Activated CD8-positive, alpha-beta memory T cell treated with anti-CD3 and anti-CD28 coated beads for 48 hours (primary cell): ENCODE measurements around the gene PALLD.

Source experiments
- DNase-seq, 3 experiments: peaks; one replicate each; pipeline ENCODE4 v3.0.0-alpha.2; 2020; ENCODE audit warnings: low read depth in 2 of 3, low spot score in 2 of 3

The PALLD gene

DNA sequence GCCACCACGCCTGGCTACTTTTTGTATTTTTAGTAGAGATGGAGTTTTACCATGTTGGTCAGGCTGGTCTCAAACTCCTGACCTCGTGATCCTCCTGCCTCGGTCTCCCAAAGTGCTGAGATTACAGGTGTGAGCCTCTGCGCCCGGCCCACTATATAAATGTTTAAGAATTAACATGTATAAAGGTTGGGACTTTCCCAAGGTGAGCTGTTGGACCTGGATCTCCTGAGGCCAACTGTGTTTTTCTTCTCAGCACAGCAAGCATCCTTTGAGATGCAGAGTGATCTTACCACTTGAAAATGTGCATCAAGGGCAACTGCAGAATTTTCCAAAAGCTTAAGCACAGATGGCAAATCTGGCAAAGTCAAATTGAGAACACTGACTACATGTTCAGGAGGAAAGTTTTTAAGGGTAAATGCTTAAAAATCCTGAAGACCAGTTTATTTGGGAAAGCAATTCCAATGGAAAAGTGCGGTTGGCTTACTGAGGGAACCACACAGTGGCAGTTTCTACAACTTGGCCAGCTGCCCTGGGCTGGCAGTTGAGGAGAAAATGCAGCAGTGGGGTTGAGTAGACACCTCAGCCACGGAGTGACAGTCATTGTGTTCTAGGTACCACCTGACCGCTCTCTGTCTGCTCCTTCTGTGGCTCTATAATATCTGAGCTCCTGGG is 344.3 kb downstream of the PALLD start:
- no peak for DNase-seq

DNA sequence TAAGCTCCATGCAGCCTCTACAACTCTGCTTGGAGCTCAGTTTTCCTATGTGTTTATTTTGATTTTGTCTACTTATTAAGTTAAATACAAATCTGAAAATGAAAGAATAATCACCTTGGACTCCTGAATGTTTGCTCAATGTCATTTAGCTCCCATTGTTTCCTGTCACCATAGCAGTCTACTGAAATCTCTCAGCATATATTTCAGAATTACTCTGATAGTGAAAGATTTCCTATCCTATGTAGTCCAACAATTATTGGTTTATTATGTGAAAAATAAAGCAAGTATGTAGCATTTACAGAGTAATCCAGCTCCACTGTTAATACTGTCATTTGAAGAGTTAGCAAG is 344.8 kb downstream of the PALLD start:
- no peak for DNase-seq

DNA sequence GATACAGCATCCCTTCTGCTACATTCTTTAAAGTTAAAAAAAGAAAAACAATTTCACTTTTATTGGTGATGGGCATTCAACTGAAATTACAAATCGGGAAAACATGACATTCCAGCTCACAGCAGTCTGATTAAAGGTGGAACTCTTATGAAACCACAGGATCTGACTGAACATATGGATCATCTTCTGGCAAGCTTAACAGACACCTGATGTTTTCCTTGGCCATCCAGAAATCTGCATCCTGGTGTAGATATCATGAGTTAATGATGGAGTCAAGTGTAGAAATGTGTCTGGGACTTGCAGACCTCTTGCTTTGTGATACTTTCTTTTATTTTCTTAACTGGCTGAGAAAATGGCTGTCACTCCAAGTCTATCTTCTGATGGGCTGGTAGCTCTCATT is 345.3 kb downstream of the PALLD start:
- DNase-seq: no peak

DNA sequence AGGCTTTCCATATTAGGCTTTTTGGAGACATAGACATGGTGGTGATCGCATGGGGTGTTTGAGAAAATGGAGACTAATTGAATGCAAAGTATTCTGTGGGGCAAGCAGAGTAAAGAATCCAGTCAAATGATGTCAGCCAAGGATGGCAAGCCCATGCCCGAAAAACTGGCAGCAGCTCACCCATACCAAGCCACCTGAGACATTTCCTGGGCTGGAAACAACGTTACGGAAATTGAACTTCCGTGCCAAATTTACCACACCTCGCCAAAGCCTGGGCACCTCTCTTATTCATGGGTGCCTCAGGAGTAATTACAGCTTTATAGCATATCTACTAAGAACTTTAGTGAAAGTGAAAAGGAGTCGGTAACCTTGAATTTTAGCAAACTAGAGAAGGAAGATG is 346.8 kb downstream of the PALLD start:
- DNase-seq: no peak

DNA sequence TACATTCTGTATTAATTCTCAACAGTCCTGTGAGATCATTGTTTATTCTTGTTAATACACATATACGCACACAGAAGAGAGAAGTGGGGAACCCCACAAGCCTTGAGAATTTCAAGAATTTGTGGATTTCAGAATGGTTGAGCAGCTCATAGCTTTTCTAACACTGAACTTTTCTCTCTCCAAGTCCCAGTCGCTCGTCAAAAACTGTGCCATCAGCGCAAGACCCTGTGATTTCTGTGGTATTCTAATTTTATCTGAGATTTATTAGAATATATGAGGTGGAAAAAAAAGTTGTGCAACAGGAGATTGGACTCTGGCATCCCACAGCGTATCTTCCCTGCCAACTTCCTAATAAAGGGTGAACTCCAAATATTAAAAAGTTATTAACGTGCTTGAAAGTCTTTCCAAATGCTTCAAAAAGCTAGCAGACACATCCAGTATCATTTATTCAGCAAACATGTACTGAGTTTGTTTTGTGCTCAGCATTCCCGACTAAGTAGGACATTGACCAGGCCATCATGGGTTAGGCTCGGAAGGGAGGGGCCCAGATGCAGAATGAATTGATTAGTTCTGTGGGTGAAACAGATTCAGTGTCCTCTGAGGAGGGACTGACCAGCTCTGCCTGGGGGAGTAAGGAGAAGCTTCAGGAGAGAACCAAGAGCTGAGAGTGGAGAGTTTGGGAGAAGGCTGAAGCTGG is 347.6 kb downstream of the PALLD start:
- no peak for DNase-seq

DNA sequence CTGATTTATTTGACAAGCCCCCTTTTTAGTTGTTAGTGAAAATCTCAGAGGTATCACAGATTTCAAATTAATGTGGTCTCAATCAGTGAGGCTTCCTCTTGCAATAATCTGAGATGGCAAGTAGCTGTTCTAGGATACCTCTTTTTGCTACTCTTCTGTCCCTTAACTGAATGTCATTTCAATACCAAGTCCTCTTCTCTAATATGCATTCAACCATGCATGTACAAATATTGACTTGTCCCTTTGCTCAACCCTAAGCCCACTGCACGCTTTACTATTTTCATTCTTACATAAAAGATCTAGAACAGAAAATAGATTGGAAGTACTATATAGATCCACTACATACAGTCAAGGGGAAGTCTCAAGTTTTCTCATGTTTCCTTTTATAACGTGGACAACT is 349.0 kb downstream of the PALLD start:
- DNase-seq: no peak

DNA sequence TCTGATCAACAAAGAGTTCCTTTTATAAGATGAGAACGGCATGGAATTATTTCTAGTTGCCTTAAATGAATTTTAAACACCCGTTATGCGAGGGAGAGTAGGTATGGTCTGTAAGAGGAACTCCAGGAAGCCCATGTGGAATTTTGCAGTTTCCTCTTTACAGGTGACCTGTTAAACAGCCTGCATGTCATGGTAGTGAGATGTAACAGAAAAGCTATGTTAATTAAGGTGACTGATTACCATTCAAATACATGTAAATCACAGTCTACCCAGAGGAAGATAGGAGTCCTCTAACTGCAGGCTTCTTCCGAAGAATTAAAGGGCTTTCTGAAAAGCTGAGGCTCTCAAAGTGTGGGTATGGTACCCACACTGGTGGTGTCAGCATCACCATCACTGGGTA is 349.6 kb downstream of the PALLD start:
- no peak for DNase-seq

DNA sequence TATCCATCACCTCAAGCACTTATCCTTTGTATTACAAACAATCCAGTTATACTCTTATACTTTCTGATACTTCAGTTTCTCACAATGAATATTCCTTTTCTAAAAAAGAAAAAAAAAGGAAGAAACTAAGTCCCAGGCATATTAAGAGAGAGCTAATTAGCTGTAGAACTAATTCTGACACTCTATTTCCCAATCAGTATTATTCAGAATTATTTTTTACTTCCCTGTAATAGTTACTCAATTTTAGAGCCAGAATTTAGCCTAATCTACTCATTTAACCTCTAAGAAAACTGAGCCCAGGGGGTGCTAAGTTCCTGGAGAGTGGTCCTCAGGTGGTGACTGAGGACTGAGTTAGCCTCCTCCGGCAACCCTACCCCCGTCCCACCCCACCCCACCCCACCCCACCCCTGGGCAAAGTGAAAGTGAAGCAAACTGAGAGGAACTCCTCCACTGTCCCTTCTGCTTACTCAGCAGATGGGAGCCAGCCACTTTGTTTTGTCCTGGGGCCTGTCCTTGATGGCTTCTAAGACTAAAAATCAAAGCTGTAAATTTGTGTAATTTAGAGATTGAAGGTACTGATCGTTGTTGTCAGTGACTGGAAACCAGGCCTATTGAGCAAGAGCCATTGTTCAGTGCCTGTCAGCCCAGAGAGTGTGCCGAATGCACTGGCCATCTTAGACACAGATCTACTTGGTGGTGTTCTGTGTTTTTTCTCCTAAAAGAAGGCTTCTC is 351.1 kb downstream of the PALLD start:
- DNase-seq: no peak

DNA sequence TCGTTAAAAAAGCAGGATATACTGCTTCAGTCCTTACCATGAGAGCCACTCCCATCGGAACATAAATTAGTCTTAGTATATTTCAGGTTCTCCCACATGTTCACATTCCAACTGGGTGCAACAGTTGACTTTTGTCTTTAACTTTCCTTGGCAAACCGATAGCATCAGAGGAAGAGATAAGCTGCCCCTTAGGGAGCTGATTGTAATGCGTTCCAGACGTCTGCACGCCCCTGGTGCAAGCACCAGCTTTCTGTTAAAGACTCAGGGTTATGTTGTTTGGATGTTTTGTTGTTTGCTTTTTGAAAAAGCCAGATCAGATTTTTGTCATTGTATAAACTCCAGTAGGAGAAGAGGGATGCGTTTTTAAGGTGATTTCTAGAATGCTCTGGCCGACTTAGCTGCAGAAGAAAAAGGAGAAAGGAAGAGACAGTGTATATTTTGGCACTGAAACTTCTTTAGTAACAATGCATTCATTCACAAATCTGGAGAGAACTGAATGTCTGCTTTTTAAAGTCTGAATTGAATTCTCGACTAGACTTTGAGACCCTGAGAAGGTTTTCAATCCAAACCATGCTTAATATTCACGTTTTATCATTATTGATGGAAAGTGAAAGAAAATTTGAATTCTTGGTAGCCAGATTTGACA is 352.3 kb downstream of the PALLD start:
- no peak for DNase-seq

DNA sequence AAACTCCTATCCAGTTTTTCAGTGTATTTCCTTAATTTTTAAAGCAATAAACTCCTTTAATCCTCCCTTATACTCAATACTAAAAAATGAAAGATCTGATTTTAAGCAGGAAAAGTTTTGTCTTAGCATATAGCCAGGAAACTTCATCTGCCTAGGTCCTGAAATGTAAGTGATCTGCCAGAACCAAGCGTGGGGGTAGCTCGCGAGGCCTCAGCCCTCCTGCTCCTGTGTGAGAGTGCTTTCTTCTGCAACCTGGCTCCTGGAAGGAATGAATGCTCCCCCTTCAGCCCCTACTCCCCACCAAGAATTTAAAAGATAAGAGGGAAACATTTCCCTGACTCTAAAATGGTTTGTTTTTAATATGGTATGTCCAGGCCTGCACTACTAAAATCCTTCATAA is 353.1 kb downstream of the PALLD start:
- no peak for DNase-seq

DNA sequence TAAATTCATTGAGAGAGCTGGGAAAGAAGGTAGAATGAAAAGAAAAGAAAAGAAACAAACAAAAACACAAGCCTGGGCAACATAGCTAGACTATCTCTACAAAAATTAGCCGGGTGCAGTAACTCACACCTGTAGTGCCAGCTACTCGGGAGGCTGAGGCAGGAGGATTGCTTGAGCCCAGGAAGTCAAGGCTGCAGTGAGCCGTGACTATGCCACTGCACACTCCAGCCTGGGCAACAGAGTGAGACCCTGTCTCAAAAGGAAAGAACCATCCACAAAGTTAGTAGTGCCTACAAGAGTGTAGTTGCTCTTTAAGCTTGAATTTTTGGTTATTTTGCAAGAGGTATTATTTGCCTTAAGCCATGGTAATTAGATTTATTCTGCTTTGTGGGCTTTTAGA is 355.5 kb downstream of the PALLD start:
- no peak for DNase-seq

DNA sequence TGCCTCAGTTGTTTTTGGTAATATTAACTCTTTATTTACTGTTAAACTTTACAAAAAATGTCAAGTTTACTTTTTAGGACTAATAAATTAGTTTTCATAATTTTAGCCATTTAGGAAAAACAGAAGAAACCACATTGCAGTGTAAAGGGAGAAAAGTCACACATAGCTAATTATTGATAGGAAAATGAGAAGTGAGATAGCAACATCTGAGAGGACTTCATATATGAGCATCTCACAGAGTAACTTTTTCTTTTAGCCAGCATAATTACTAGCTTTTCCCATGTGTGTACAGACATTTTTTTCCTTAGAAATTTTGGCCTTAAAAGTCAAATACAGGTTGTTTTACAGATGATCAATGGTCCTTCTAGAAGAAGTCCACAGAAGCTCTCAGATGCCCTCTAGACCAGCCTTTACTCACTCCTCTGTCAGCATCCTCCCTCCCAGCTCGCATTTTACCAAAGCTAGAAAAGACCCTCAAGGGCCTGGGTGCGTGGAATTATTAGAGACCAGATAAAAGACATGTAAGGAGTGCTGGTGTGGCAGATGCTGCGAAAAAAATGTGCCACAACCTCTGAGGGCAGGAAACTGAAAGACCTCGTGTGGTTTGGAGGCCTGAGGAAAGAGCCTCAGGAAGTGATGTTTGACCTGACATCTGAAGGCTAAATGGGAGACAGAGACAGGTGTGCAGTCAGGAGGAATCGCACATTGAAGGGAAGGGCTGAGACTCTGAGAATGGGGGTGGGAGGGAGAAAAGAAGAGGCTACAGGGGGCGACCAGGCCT is 356.3 kb downstream of the PALLD start:
- no peak for DNase-seq

DNA sequence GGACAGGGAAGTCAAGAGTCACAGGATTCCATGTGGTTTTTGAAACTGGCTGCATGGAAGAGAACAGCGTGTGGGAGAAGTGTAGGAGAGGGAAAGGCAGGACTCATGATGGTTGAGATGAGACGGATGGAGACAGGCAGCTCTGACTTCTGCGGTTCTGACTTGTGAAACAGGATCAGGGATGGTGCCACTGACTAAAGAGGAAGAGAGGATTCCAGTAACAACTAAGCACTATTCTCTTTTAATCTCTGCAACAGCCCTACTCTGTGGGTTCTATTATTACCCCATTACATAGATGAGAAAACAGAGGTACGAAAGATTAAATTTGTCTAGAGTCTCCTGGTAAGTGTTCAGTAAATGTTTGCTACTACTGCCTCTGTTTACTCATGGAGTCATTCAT is 356.9 kb downstream of the PALLD start:
- DNase-seq: no peak

DNA sequence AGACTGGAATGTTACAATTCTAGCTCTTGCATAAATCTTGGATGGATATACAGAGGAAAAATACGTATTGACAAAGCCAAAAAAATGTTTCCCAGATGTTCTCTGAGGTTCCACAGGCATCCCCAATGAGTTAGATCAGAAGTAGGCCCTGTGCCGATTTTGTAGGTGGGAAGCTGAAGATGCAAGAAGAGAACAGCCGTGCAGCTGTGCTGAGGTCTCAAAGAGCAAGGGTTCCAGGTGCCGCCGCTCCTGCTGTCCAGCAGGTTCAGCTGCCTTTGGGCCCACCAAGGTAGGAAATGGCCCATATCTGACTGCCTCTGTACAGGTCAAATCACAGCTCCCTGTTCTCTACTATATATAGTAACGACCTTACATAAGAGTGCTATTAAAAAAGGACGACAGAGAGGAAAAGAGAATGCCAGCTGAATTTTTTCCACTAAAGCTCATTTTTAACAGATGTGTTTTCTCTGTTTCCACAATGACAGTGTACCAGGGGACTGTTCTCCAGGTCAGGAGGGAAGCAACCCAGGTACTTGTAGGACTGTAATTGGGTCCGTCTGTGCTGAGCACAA is 357.6 kb downstream of the PALLD start:
- no peak for DNase-seq

DNA sequence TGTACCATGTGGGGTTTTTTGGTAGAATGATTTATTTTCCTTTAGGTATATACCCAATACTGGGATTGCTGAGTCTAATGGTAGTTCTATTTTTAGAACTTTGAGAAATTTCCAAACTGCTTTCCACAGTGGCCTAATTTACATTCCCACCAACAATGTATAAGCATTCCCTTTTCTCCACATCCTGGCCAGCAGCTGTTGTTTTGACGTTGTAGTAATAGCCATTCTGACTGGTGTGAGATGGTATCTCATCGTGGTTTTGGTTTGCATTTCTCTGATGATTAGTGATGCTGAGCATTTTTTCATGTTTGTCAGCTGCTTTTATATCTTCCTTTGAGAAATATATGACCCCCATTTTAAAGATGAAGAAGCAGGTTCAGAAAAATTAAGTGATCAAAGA is 359.5 kb downstream of the PALLD start:
- no peak for DNase-seq

DNA sequence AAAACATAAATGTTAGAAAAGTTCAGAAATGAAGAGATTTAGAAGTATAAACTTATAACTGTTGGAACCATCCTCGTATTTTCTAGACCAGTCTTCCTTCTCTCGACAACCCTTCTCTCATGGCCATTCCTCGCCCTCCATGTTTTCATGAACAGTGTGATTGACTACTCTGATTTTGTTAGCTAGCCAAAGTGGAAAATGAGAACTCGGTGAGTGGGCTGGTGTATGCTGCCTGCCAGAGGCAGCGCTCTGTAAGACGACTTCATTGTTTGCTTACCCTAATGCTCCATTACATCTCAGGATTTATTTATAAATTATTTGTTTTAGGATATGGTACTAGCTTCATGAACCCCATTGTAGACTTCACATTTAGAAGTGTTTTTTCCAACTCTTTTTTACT is 360.2 kb downstream of the PALLD start:
- no peak for DNase-seq

DNA sequence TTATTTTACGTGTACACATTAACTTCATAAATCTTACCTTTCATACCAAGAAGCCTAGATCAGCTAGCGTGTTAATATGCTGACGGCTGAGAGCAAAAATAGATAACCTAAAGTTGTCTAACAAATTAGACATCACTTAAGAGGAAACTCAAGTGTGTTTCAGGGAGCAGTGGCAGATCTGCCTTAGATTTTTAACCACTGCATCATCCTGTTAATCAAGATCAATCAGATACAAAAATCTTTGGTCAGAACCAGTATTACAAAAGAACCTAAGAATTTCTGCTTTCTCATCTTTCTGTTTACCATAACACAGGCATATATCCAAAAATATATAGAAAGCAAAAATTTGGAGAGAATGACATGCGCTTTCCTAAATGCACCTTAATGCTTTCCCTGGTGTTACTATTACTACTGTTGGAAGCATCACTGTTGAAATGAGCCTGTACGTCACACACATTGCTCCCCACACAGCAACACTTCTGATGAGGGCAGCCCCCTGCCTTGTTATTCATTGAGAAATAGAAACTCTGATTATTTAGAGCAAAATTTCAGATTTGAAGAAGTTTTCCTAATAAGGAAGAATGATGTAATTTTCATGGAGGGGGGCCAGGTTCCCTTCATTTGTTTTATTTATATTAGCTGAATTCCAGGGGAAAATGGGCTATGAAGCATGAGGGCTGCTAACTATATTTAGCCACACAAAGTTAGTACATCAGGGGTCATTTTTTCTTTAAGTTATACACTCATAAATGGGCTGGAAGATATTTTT is 360.9 kb downstream of the PALLD start:
- DNase-seq: no peak

DNA sequence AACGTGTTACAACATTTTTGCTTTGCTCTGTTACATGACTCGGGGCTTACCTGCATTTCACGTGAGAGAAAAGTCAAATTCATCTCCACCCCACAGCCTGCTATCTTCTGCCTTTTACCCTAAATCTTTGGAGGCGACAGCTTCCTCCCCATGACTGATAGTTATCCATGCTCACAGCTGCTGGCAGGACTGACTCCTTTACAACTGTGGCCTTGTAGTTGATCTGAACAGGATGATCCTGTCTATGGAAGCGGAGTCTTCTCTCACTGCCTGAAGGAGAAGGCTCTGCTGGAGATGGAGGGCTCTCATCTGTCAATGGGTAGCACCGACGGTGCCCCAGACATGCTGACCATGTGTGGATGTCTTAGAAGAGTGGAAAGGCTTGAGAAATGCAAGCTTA is 362.2 kb downstream of the PALLD start:
- no peak for DNase-seq

DNA sequence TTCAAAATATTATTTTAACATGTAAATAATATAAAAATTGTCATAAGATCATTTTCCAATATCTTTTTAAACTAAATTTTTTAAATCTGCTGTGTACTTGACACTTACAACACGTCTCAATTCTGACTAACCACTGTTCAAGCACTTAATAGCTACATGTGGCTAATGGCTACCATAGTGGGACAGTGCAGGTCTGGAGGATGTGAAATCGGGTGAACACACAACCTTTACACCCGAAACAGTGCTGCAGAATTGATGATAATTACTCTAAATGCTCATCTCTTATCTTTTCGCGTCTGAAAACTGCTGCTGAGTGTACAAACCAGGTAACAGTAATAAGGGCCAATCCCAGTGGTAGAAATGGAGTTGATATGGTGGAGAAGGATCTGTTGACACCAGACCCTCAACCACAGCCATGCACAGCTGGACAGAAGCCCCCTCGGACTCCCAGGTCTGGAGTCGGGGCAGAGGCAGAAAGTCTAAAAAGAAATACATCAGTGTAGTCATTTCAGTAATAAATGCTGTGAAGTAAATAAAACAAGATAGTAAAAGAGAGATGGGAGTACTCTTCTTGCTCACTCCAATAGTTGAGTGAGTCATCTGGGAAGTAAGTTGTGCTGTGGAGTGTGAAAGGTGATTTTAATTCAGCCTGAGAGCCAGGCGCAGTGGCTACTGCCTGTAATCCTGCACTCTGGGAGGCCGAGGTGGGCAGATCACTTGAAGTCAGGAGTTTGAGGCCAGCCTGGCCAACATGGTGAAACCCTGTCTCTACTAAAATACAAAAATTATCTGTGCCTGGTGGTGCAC is 363.2 kb downstream of the PALLD start:
- DNase-seq: no peak
